MCF 10A (cell line): ENCODE measurements around the gene PRF1. TPM values are rescaled to one million over a fixed set of nuclear protein-coding genes. Genes with fewer than 3 reads are reported as not detected.

Source experiments
- Bru-seq: library from RNA; stranded (reverse); fragments of 400-500 nt; gene quantifications from one replicate; lab custom pipeline; 2021; lab: Mats Ljungman, UMichigan
- BruChase-seq, 2 experiments: library from RNA; stranded (reverse); fragments of 400-500 nt; gene quantifications; one replicate each; lab custom pipeline; 2021; lab: Mats Ljungman, UMichigan
- BruUV-seq: library from RNA; stranded (reverse); fragments of 400-500 nt; replicated peaks from 2 replicates; lab custom pipeline; 2021; lab: Mats Ljungman, UMichigan
- CTCF ChIA-PET: fragments of 300-600 bp; sonication (Branson Sonifier 250); formaldehyde crosslinking; extraction: SDS; loops from one replicate; lab custom pipeline; 2021; ENCODE audit warnings: antibody characterized with exemption, inconsistent platforms; lab: Yijun Ruan, JAX
- POLR2A ChIA-PET: fragments of 300-600, 350-650 bp; sonication (Branson Sonifier 250); formaldehyde crosslinking; extraction: SDS; loops from one replicate; lab custom pipeline; 2020; ENCODE audit warnings: antibody characterized with exemption, inconsistent platforms; lab: Yijun Ruan, JAX
- DNase-seq: peaks from one replicate; pipeline ENCODE4 v3.0.0-alpha.2; 2018; ENCODE audit not compliant: unreplicated experiment
- H3K27ac Mint-ChIP-seq: one replicate; pipeline ENCODE4 v1.8.0; 2022; ENCODE audit warnings: mild to moderate bottlenecking, low read depth, mixed read lengths; ENCODE audit not compliant: unreplicated experiment
- H3K27me3 Mint-ChIP-seq: one replicate; pipeline ENCODE4 v1.8.0; 2022; ENCODE audit warnings: mixed read lengths; ENCODE audit not compliant: insufficient read depth, unreplicated experiment
- H3K36me3 Mint-ChIP-seq: one replicate; pipeline ENCODE4 v1.8.0; 2022; ENCODE audit warnings: mild to moderate bottlenecking, moderate library complexity, mixed read lengths; ENCODE audit not compliant: insufficient read depth, unreplicated experiment
- H3K4me1 Mint-ChIP-seq: one replicate; pipeline ENCODE4 v1.8.0; 2022; ENCODE audit warnings: mixed read lengths; ENCODE audit not compliant: insufficient read depth, unreplicated experiment
- H3K4me3 Mint-ChIP-seq: one replicate; pipeline ENCODE4 v1.8.0; 2022; ENCODE audit warnings: mild to moderate bottlenecking, moderate library complexity, mixed read lengths; ENCODE audit not compliant: unreplicated experiment
- H3K9me3 Mint-ChIP-seq: one replicate; pipeline ENCODE4 v1.8.0; 2022; ENCODE audit warnings: mixed read lengths; ENCODE audit not compliant: unreplicated experiment
- intact Hi-C: fragments of 100-400 bp; cut with micrococcal nuclease; formaldehyde crosslinking; loops from 2 replicates; pipeline ENCODE4 v1.14.1; 2022
- long read RNA-seq: library from polyadenylated mRNA; stranded (forward); transcript quantifications from one replicate; pipeline ENCODE4 v2.0.0, GENCODE V29; 2022
- total RNA-seq: library from RNA; stranded (reverse); gene quantifications from 2 replicates; pipeline ENCODE4 v1.2.3, GENCODE V29; 2022
- TF ChIP-seq, protein P1 (sequence below): fragments of 200-600 bp; IDR thresholded peaks from one replicate; pipeline ENCODE4 v1.8.0; 2022; ENCODE audit warnings: antibody characterized with exemption, mild to moderate bottlenecking; ENCODE audit not compliant: unreplicated experiment

The PRF1 gene
- total RNA-seq (not detected in 2 replicates), Bru-seq, nascent RNA (not detected), BruChase-seq, experiment 1, labeled RNA remaining after a 6-hour chase (not detected), BruChase-seq, experiment 2, labeled RNA remaining after a 2-hour chase (not detected)
- long read RNA-seq: 0 reads

DNA sequence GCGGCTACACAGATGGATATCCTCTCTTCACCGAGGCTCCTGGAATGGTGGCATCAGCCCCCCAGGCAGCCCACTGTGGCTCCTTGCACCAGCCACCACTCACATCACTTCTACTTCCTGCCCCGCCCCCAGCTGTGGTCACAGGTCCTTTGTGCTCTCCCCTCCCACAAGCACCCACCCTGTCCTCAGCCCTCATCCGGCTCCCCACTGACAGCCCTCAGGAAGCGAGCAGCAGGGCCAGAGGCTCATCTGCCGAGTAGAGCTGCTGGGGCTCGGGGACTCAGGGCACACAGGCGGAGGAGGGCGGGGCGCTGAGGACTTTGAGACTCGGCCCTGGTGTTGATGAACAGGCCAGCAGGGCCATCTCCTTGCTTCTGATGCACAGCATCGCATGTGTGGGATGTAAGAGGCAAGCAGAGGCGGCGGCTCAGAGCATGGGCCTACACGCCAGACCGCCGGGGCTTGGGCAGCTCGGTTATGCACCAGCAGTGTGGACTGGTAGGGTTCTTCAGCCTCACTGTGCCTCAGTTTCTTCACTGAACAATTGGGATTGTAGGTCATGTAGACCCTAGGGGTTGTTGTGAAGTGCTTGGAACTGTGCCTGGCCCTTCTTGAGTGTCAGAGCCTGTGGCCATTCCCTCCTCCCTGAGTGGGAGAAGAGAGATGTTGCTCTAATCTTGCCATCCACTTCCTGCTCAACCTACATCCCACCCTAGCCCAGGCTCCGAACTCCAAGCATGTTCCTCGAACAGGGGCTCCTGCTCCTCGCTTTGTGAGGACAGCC lies at the start of gene PRF1:
TSS of gene PRF1 (minus strand) at position 77 of the 784 bp plus-strand sequence. CDS start 1,839 bp downstream, outside the sequence.
- Mint-ChIP-seq H3K4me1 (no peaks in the 10 kb centered on the region), H3K4me3 (no peak within 1 kb of the TSS), H3K36me3 (no peaks in the 10 kb centered on the region), H3K27ac (no peak within 1 kb of the TSS), H3K27me3 (no peaks in the 10 kb centered on the region), H3K9me3 (no peaks in the 10 kb centered on the region)
- no peak for DNase-seq
- no TSS peak for BruUV-seq
- CTCF ChIA-PET: no interaction called here
- POLR2A ChIA-PET: no interaction called here
- TF ChIP-seq, protein P1, sequence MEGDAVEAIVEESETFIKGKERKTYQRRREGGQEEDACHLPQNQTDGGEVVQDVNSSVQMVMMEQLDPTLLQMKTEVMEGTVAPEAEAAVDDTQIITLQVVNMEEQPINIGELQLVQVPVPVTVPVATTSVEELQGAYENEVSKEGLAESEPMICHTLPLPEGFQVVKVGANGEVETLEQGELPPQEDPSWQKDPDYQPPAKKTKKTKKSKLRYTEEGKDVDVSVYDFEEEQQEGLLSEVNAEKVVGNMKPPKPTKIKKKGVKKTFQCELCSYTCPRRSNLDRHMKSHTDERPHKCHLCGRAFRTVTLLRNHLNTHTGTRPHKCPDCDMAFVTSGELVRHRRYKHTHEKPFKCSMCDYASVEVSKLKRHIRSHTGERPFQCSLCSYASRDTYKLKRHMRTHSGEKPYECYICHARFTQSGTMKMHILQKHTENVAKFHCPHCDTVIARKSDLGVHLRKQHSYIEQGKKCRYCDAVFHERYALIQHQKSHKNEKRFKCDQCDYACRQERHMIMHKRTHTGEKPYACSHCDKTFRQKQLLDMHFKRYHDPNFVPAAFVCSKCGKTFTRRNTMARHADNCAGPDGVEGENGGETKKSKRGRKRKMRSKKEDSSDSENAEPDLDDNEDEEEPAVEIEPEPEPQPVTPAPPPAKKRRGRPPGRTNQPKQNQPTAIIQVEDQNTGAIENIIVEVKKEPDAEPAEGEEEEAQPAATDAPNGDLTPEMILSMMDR: no peak
- intact Hi-C loops: no loop called here

DNA sequence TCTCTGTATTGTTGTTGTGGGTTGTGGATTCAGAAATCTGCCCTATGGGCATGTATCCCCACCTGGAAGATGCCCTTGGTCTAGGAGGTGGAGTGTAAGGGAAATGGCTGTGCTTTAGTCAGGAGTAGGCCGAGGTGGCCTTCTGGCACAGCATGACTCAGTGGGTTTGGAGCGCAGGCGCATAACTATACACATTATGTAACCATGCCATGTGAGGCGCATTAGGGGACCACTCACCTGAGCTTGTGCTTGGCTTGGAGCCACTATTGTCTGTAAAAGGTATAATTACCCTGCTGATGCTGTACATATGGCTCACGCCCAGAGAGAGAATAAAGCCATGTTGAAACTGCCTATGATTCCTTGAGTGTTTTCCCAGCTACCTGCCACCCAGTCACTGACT lies 49.1 kb upstream of the PRF1 start:
- intact Hi-C loops: no loop called here
- BruUV-seq: no TSS peak
- ChIA-PET POLR2A (interaction anchor here (0.5 kb wide), 1 partner anchor 32 kb away, joined by 3 read pairs; no protein-coding TSS in a partner anchor), CTCF (interaction anchor here (0.6 kb wide), 1 partner anchor 269 kb away, joined by 3 read pairs; no protein-coding TSS in a partner anchor)
- H3K36me3 Mint-ChIP-seq: no peaks in the 10 kb centered on the region
- H3K27me3 Mint-ChIP-seq: no peaks in the 10 kb centered on the region
- H3K9me3 Mint-ChIP-seq: no peaks in the 10 kb centered on the region
- H3K4me3 Mint-ChIP-seq: no peak overlapping the region
- peak overlapping the region; percentile 49 for H3K27ac Mint-ChIP-seq
- peaks cover 34% of the 10 kb centered on the region for H3K4me1 Mint-ChIP-seq
- DNase-seq: peak; percentile 91
- TF ChIP-seq, protein P1: no peak

DNA sequence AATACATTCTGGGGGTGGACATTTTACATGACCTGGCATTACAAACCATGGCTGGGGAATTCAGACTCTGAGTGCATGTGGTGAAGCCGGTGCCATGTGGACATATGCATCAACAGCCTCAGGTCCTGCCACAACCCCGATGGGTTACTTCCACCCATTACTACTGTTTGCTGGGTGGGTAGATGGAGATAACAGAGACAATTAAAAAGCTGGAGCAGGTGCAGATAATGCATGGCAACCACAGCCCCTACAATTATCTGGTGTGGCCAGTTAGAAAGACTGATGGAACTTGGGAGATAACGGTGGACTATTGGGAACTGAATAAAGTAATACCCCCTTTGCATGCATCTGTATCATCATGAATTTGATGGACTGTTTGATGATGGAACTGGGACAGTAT lies 48.2 kb upstream of the PRF1 start:
- intact Hi-C loops: no loop called here
- Mint-ChIP-seq H3K27ac (no peak overlapping the region), H3K36me3 (no peaks in the 10 kb centered on the region), H3K4me1 (peaks cover 28% of the 10 kb centered on the region), H3K9me3 (no peaks in the 10 kb centered on the region), H3K27me3 (no peaks in the 10 kb centered on the region), H3K4me3 (no peak overlapping the region)
- CTCF ChIA-PET: no interaction called here
- POLR2A ChIA-PET: interaction anchor here (0.8 kb wide), 1 partner anchor 61 kb away, joined by 3 read pairs; no protein-coding TSS in a partner anchor
- no peak for DNase-seq
- BruUV-seq: no TSS peak
- TF ChIP-seq, protein P1: no peak

GRCh38 chr10:70650104-70650503 lies 47.6 kb upstream of the PRF1 start:
- DNase-seq: no peak
- Mint-ChIP-seq H3K4me3 (no peak overlapping the region), H3K9me3 (no peaks in the 10 kb centered on the region), H3K27ac (no peak overlapping the region), H3K4me1 (peaks cover 28% of the 10 kb centered on the region), H3K27me3 (no peaks in the 10 kb centered on the region), H3K36me3 (no peaks in the 10 kb centered on the region)
- BruUV-seq: no TSS peak
- ChIA-PET CTCF (no interaction called here), POLR2A (interaction anchor here (0.8 to 1.0 kb wide), 2 partner anchors 17 to 61 kb away, joined by 3 read pairs; no protein-coding TSS in a partner anchor)
- TF ChIP-seq, protein P1: no peak
- intact Hi-C loops: no loop called here
